Astrocyte of the spinal cord (primary cell): ENCODE data around the gene GRAMD2A.

ENCODE experiments used
- DNase-seq: peaks from one replicate; pipeline ENCODE4 v3.0.0; 2011; ENCODE audit warnings: low read depth, low spot score
- H3K4me3 ChIP-seq: 2 replicates; pipeline ENCODE4 v1.5.1; 2011; ENCODE audit warnings: low read depth, mild to moderate bottlenecking, low read length, moderate library complexity
- in situ Hi-C: cut with HindIII; loops from 2 replicates; pipeline ENCODE4 v1.10.0; 2017; ENCODE audit warnings: low sequenced_read_pairs
- TF ChIP-seq, protein P1 (sequence below): IDR thresholded peaks from 2 replicates; pipeline ENCODE4 v1.5.1; 2012; ENCODE audit warnings: low read depth, mild to moderate bottlenecking, low read length, inconsistent platforms

GRAMD2A gene

DNA sequence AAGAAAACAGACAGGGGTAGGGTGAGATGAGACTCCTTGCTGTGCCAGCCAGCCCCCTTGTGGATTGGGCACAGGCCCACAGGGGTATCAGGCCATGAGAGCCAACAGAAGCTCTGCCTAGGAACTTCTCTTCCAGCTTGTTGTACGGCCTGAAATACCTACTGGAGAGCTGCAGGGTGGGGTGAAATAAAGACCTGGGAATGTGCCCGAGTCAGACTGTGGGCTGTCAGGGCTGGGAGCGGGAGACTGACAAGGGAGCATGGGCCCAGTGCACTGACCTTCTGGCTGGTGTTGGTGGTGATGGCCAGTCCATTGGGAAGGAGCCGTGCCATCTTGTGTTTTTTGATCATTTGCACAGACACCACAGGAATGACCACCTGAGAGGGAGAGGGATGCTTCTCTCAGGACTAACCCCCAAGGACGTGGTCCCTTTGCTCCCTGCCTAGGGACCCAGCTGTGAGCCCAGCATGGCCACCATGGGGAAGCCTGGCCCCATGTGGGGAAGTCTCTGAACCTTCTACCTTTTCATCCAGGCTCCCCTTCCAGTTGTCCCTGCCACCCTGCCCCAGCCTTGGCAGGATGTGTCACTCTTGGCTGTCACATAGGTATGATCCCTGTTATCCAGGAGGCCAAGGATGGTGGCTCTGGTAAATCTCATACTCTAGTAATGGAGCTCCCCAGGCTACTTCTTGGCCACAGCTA lies 30.7 kb downstream of the GRAMD2A start:
- DNase-seq, result no peak
- in situ Hi-C loops, result no loop called here
- TF ChIP-seq, protein P1, sequence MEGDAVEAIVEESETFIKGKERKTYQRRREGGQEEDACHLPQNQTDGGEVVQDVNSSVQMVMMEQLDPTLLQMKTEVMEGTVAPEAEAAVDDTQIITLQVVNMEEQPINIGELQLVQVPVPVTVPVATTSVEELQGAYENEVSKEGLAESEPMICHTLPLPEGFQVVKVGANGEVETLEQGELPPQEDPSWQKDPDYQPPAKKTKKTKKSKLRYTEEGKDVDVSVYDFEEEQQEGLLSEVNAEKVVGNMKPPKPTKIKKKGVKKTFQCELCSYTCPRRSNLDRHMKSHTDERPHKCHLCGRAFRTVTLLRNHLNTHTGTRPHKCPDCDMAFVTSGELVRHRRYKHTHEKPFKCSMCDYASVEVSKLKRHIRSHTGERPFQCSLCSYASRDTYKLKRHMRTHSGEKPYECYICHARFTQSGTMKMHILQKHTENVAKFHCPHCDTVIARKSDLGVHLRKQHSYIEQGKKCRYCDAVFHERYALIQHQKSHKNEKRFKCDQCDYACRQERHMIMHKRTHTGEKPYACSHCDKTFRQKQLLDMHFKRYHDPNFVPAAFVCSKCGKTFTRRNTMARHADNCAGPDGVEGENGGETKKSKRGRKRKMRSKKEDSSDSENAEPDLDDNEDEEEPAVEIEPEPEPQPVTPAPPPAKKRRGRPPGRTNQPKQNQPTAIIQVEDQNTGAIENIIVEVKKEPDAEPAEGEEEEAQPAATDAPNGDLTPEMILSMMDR, result no peak
- no peak overlapping the region for H3K4me3 ChIP-seq

DNA sequence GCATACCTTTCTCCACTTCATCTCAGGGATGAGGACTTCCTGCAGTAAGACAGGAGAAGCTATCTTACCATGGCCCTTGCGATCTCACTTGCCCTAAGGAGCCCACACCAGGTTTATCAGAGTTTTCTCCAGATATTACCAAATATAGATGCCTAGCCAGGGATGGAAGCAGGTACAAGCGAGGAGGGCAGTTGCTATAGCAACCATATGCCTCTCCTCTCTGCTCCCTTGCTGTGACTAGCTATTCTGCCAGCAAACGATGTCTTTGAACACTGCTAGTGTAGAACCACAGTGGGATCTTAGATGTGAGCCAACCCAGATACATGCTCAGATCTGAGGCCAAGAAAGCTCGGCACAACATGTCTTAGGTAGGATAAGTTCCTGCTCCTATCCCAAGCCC lies 33.9 kb downstream of the GRAMD2A start:
- H3K4me3 ChIP-seq, result no peak overlapping the region
- DNase-seq, result no peak
- TF ChIP-seq, protein P1, result no peak
- in situ Hi-C loops, result no loop called here

DNA sequence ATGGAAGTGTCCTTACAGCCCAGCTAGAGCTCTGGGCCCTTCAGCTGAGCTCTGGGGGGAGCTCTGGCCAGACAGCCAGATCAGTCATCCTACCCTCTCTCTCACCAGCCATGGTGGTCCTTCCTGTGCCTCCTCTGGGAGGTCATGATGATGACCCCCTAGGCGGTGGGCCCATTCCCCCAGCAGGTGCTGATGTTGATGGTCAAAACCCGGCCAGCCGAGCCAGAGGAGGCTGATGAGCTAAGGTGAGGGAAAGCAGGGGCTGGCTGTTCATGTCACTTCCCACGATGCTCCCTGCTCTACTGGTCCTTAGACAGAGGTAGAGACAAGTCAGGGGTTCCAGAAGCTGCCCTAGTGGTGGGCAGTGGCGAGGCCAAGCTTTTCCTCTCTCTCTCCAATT lies 35.0 kb downstream of the GRAMD2A start:
- H3K4me3 ChIP-seq, result no peak overlapping the region
- TF ChIP-seq, protein P1, result no peak
- in situ Hi-C loops, result no loop called here
- no peak for DNase-seq

DNA sequence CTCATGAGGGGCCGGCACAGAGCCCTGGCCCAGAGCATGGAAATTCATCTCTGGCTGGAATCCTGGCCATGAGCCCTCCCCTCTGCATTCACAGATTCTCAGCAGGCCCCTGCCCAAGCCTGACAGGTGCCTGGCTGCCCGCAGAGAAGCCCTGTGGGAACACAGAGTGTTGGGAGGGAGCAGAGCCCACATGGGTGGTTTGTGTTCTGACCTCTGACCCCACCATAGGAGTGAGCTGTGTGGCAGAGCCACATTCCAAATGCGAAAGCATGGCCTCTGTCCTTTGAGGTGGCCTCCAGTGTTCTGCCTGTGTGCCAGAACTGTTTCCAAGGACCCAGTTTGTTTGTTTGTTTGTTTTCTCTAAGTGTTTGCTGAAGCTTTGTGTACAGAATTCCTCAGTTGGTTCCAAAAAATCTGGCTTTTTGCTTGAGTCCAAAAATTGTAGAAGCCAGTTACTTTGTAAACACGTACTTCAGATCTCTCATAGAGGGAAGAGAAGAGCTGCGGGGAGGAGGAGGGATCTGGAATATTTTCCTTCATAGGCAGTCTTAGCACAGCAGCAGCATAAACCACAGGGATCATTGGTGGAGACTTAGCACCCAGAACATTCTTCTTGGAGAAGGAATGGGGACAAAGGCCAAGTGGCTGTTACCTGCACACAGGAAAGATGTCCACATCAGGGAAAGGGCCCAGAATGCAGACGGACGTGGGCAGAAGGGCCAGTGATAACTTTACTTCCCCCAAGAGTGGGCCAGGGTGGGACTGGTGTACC lies 36.0 kb downstream of the GRAMD2A start:
- no peak overlapping the region for H3K4me3 ChIP-seq
- DNase-seq, result no peak
- in situ Hi-C loops, result no loop called here
- TF ChIP-seq, protein P1, result no peak

DNA sequence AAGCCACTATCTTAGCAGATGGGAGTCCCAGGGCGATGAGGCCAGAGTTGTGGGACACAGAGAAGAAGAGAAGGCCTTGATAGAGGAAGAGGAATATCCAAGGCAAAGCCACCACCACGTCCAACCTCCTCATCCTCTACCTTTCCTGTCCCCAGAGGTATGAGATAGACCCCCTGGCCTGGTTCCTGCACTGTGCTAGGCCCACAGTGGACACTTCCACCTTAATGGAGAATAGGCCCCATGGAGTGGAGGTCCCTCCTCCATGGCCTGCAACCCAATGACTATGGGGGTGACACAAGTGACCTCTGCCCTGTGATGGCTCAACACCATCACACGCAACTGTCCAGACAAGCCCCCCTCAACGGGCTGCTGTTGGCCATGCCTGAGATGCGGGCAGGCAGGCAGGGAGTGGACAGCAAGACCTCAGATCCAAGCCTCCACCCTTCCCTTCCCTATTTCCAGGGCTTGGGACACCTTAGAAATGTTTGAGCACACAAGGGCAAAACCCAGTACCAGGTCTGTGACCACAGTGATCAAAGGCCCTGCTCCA lies 36.8 kb downstream of the GRAMD2A start:
- TF ChIP-seq, protein P1, result no peak
- in situ Hi-C loops, result no loop called here
- DNase-seq, result no peak

DNA sequence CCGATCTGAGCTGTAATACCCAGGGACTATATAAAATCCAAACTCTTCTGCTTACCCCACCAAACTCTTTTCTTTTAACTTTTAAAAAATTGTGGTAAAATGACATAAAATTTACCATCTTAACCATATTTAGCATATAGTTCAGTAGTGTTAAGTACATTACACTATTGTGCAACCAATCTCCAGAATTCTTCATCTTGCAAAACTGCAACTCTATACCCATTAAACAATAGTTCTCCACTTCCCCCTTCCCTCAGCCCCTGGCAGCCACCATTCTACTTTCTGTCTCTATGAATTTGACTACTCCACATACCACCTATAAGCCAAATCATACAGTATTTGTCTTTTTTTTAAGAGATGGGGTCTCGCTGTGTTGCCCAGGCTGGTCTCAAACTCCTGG lies 40.7 kb downstream of the GRAMD2A start:
- no peak for DNase-seq
- in situ Hi-C loops, result no loop called here
- H3K4me3 ChIP-seq, result no peak overlapping the region
- TF ChIP-seq, protein P1, result no peak

More for the DNA sequence above, 36.8 kb downstream of the GRAMD2A start:
- no peak overlapping the region for H3K4me3 ChIP-seq
